GM23338 (cell line): ENCODE data around the gene LMF1. TPM values are rescaled to one million over a fixed set of nuclear protein-coding genes. Genes with fewer than 3 reads are reported as not detected.
A peak's percentile ranks its signal among the peaks of the same experiment; 100 is the strongest.

Source experiments
- ATAC-seq: fragments of 200-7000 bp; cut with Tn5 transposase; 3 replicates; pipeline ENCODE4 v1.9.1; 2020
- DNase-seq: peaks from one replicate; pipeline ENCODE4 v3.0.0-alpha.2; 2015; ENCODE audit warnings: low spot score
- H2AFZ ChIP-seq: fragments of 200-600 bp; sonication (generic); 2 replicates; pipeline ENCODE4 v1.8.0; 2016; ENCODE audit warnings: antibody characterized with exemption, mild to moderate bottlenecking, moderate library complexity
- H3F3A ChIP-seq: fragments of 200-600 bp; sonication (generic); replicated peaks from 2 replicates; pipeline ENCODE4 v1.8.0; 2017; ENCODE audit warnings: antibody characterized with exemption, mixed run types, low read depth
- H3K27ac ChIP-seq: fragments of 200-600 bp; sonication (generic); 2 replicates; pipeline ENCODE4 v1.6.1; 2016; ENCODE audit warnings: low read depth
- H3K27me3 ChIP-seq: fragments of 200-600 bp; sonication (generic); 2 replicates; pipeline ENCODE4 v1.8.0; 2016; ENCODE audit warnings: mild to moderate bottlenecking, mixed run types, moderate library complexity; ENCODE audit not compliant: insufficient read depth
- H3K36me3 ChIP-seq: fragments of 200-600 bp; sonication (generic); 2 replicates; pipeline ENCODE4 v1.8.0; 2016; ENCODE audit warnings: mild to moderate bottlenecking; ENCODE audit not compliant: insufficient read depth
- H3K4me1 ChIP-seq: fragments of 200-600 bp; sonication (generic); 2 replicates; pipeline ENCODE4 v1.8.0; 2016; ENCODE audit warnings: mild to moderate bottlenecking, moderate library complexity; ENCODE audit not compliant: insufficient read depth
- H3K4me2 ChIP-seq: fragments of 200-600 bp; sonication (generic); 2 replicates; pipeline ENCODE4 v1.7.1; 2017; ENCODE audit warnings: mixed run types
- H3K4me3 ChIP-seq: fragments of 200-600 bp; sonication (generic); 2 replicates; pipeline ENCODE4 v1.6.1; 2016; ENCODE audit warnings: mixed run types
- H3K79me2 ChIP-seq: fragments of 200-600 bp; sonication (generic); replicated peaks from 2 replicates; pipeline ENCODE4 v1.8.0; 2017; ENCODE audit warnings: mild to moderate bottlenecking; ENCODE audit not compliant: insufficient read depth
- H3K9me2 ChIP-seq: fragments of 200-600 bp; sonication (generic); 2 replicates; pipeline ENCODE4 v1.8.0; 2017; ENCODE audit not compliant: insufficient read depth
- H4K20me1 ChIP-seq: fragments of 200-600 bp; sonication (generic); replicated peaks from 2 replicates; pipeline ENCODE4 v1.8.0; 2017; ENCODE audit warnings: mild to moderate bottlenecking; ENCODE audit not compliant: insufficient read depth
- H3K27ac Mint-ChIP-seq: 2 replicates; pipeline ENCODE4 v1.8.0; 2020; ENCODE audit warnings: inconsistent platforms, mild to moderate bottlenecking, moderate library complexity, mixed read lengths
- H3K27me3 Mint-ChIP-seq: 3 replicates; pipeline ENCODE4 v1.8.0; 2022; ENCODE audit warnings: low read depth, mild to moderate bottlenecking, moderate library complexity, mixed read lengths, inconsistent platforms; ENCODE audit not compliant: insufficient read depth, poor library complexity
- H3K36me3 Mint-ChIP-seq: 3 replicates; pipeline ENCODE4 v1.8.0; 2021; ENCODE audit warnings: low read depth, mild to moderate bottlenecking, inconsistent platforms, moderate library complexity, mixed read lengths
- H3K4me1 Mint-ChIP-seq: 3 replicates; pipeline ENCODE4 v1.8.0; 2020; ENCODE audit warnings: mild to moderate bottlenecking, inconsistent platforms, mixed read lengths
- H3K4me3 Mint-ChIP-seq: 3 replicates; pipeline ENCODE4 v1.8.0; 2021; ENCODE audit warnings: moderate library complexity, mild to moderate bottlenecking, inconsistent platforms, mixed read lengths
- H3K9me3 Mint-ChIP-seq: 3 replicates; pipeline ENCODE4 v1.8.0; 2020; ENCODE audit warnings: moderate library complexity, mild to moderate bottlenecking, inconsistent platforms, mixed read lengths
- CREB1 ChIP-seq: fragments of 250-450 bp; sonication (Bioruptor Pico); IDR thresholded peaks from 2 replicates; pipeline ENCODE4 v1.5.0; 2020; ENCODE audit warnings: low read depth, mild to moderate bottlenecking, moderate library complexity
- EZH2 ChIP-seq: fragments of 200-600 bp; sonication (generic); IDR thresholded peaks from one replicate; pipeline ENCODE4 v1.8.0; 2017; ENCODE audit warnings: antibody characterized with exemption, mild to moderate bottlenecking, low read depth; ENCODE audit not compliant: unreplicated experiment
- EZH2phosphoT487 ChIP-seq: fragments of 200-600 bp; sonication (generic); IDR thresholded peaks from one replicate; pipeline ENCODE4 v1.8.1; 2018; ENCODE audit warnings: antibody characterized with exemption; ENCODE audit not compliant: unreplicated experiment
- STAT1 ChIP-seq: IDR thresholded peaks from one replicate; pipeline ENCODE4 v1.6.1; 2016; ENCODE audit warnings: antibody characterized with exemption; ENCODE audit not compliant: unreplicated experiment
- ZNF114 ChIP-seq: fragments of 250-450 bp; sonication (Bioruptor Pico); IDR thresholded peaks from 2 replicates; pipeline ENCODE4 v1.5.0; 2020; ENCODE audit warnings: mild to moderate bottlenecking, moderate library complexity
- ZNF331 ChIP-seq: fragments of 250-450 bp; sonication (Bioruptor Pico); IDR thresholded peaks from 2 replicates; pipeline ENCODE4 v1.5.0; 2020; ENCODE audit warnings: low read depth, mild to moderate bottlenecking, moderate library complexity
- polyA plus RNA-seq: library from polyadenylated mRNA; unstranded; fragments of >200 nt; fragmentation: Nextera tagmentation; extraction: Ambion mirVana; gene quantifications from 2 replicates; pipeline ENCODE4 v1.2.1, GENCODE V29; 2016
- total RNA-seq: library from RNA; depleted of rRNA; stranded (reverse); fragments of >200 nt; shearing (Covaris generic); gene quantifications from 2 replicates; pipeline ENCODE4 v1.2.3, GENCODE V29; 2014
- TF ChIP-seq, protein P1 (sequence below): IDR thresholded peaks from one replicate; pipeline ENCODE4 v1.6.1; 2018; ENCODE audit warnings: antibody characterized with exemption; ENCODE audit not compliant: unreplicated experiment
- TF ChIP-seq, protein P2 (sequence below): IDR thresholded peaks from 2 replicates; pipeline ENCODE4 v1.6.1; 2016; ENCODE audit warnings: antibody characterized with exemption
- TF ChIP-seq, protein P3 (sequence below), 2 experiments: fragments of 200-600 bp in 1 of 2; sonication (generic) in 1 of 2; conservative IDR thresholded peaks; 2 replicates each; pipeline versions ENCODE4 v1.5.1 to v1.6.1; 2016 to 2017; ENCODE audit warnings: antibody characterized with exemption in 2 of 2, low read depth in 2 of 2, mild to moderate bottlenecking in 2 of 2, moderate library complexity in 1 of 2

The LMF1 gene
- total and polyA plus RNA-seq, 2 experiments from 2014 or later = 4.2 to 10.1 TPM

DNA sequence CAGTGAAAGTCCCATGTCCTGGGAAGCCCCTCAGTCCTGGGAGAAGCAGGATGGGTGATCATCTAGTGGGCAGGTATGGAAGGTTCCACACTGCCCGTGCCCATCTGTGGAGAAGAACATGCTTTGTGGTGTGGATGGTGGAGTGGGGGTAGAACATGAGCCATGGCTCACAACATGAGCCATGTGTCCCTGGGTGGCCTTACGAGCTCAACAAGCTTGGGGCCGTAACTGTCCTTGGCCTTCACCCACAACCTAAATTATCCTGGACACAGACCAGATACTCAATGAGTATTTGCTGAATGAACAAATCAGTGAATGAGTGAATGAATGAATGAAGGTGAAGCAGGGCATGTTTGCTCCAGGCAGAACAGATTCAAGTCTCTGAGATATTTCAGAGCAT is 24.3 kb upstream of the LMF1 start:
- H3K4me1 Mint-ChIP-seq = peaks cover 12% of the 10 kb centered on the region
- DNase-seq = peak; percentile 53
- Histone ChIP-seq H3K36me3 (no peaks in the 10 kb centered on the region), H3K79me2 (no peaks in the 10 kb centered on the region), H4K20me1 (no peaks in the 10 kb centered on the region), H3F3A (no peaks in the 10 kb centered on the region), H3K27ac (no peak overlapping the region), H3K27me3 (no peaks in the 10 kb centered on the region), H3K4me3 (no peak overlapping the region), H3K4me1 (no peaks in the 10 kb centered on the region), H2AFZ (no peak overlapping the region), H3K9me2 (no peaks in the 10 kb centered on the region), H3K4me2 (no peak overlapping the region)
- H3K9me3 Mint-ChIP-seq = peaks cover 23% of the 10 kb centered on the region; the same call in 2 of the 3 replicates
- ATAC-seq = no peak
- peaks cover 8% of the 10 kb centered on the region; the same call in 1 of the 3 replicates for H3K36me3 Mint-ChIP-seq
- peaks cover 10% of the 10 kb centered on the region for H3K27me3 Mint-ChIP-seq
- no peak overlapping the region for H3K27ac Mint-ChIP-seq
- H3K4me3 Mint-ChIP-seq = no peak overlapping the region; the same call in 2 of the 3 replicates
- TF ChIP-seq, protein P1, sequence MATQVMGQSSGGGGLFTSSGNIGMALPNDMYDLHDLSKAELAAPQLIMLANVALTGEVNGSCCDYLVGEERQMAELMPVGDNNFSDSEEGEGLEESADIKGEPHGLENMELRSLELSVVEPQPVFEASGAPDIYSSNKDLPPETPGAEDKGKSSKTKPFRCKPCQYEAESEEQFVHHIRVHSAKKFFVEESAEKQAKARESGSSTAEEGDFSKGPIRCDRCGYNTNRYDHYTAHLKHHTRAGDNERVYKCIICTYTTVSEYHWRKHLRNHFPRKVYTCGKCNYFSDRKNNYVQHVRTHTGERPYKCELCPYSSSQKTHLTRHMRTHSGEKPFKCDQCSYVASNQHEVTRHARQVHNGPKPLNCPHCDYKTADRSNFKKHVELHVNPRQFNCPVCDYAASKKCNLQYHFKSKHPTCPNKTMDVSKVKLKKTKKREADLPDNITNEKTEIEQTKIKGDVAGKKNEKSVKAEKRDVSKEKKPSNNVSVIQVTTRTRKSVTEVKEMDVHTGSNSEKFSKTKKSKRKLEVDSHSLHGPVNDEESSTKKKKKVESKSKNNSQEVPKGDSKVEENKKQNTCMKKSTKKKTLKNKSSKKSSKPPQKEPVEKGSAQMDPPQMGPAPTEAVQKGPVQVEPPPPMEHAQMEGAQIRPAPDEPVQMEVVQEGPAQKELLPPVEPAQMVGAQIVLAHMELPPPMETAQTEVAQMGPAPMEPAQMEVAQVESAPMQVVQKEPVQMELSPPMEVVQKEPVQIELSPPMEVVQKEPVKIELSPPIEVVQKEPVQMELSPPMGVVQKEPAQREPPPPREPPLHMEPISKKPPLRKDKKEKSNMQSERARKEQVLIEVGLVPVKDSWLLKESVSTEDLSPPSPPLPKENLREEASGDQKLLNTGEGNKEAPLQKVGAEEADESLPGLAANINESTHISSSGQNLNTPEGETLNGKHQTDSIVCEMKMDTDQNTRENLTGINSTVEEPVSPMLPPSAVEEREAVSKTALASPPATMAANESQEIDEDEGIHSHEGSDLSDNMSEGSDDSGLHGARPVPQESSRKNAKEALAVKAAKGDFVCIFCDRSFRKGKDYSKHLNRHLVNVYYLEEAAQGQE = no peak
- TF ChIP-seq EZH2 = no peak
- TF ChIP-seq ZNF114 (CRISPR knock-in tag) = no peak
- TF ChIP-seq STAT1 = no peak
- no peak for TF ChIP-seq CREB1
- TF ChIP-seq, protein P2, sequence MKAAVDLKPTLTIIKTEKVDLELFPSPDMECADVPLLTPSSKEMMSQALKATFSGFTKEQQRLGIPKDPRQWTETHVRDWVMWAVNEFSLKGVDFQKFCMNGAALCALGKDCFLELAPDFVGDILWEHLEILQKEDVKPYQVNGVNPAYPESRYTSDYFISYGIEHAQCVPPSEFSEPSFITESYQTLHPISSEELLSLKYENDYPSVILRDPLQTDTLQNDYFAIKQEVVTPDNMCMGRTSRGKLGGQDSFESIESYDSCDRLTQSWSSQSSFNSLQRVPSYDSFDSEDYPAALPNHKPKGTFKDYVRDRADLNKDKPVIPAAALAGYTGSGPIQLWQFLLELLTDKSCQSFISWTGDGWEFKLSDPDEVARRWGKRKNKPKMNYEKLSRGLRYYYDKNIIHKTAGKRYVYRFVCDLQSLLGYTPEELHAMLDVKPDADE = no peak

DNA sequence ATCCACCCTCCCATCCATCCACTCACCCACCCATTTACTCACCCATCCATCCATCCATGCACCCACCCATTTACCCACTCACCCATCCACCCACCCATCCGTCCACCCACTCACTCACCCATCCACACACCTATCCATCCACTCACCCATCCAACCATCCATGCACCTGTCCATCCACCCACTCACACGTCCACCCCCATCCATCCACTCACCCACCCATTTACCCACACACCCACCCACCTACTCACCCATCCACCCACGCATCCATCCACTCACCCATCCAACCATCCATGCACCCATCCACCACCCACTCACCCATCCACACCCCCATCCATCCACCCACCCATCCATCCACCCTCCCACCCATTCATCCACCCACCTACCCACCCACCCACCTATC is 22.9 kb upstream of the LMF1 start:
- no peak overlapping the region for H3K4me2 ChIP-seq
- peaks cover 9% of the 10 kb centered on the region for H3K27me3 Mint-ChIP-seq
- peaks cover 12% of the 10 kb centered on the region for H3K4me1 Mint-ChIP-seq
- no peak overlapping the region for H3K4me3 Mint-ChIP-seq
- H3K36me3 Mint-ChIP-seq = peaks cover 8% of the 10 kb centered on the region; the same call in 1 of the 3 replicates
- no peak overlapping the region for H3K27ac Mint-ChIP-seq
- no peaks in the 10 kb centered on the region for H4K20me1 ChIP-seq
- H3K27me3 ChIP-seq = no peaks in the 10 kb centered on the region
- TF ChIP-seq, protein P1 = no peak
- TF ChIP-seq EZH2phosphoT487 (no peak), EZH2 (no peak), ZNF114 (CRISPR knock-in tag) (no peak), STAT1 (no peak), CREB1 (no peak), ZNF331 (CRISPR knock-in tag) (no peak)
- TF ChIP-seq, protein P3, sequence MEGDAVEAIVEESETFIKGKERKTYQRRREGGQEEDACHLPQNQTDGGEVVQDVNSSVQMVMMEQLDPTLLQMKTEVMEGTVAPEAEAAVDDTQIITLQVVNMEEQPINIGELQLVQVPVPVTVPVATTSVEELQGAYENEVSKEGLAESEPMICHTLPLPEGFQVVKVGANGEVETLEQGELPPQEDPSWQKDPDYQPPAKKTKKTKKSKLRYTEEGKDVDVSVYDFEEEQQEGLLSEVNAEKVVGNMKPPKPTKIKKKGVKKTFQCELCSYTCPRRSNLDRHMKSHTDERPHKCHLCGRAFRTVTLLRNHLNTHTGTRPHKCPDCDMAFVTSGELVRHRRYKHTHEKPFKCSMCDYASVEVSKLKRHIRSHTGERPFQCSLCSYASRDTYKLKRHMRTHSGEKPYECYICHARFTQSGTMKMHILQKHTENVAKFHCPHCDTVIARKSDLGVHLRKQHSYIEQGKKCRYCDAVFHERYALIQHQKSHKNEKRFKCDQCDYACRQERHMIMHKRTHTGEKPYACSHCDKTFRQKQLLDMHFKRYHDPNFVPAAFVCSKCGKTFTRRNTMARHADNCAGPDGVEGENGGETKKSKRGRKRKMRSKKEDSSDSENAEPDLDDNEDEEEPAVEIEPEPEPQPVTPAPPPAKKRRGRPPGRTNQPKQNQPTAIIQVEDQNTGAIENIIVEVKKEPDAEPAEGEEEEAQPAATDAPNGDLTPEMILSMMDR (conservative IDR thresholded peaks at IDR 0.05; ENCODE audit: low read depth in 2 of 2) = no peak
- TF ChIP-seq, protein P2 = no peak
- no peak for ATAC-seq
- no peaks in the 10 kb centered on the region for H3K36me3 ChIP-seq
- no peak overlapping the region for H2AFZ ChIP-seq
- H3K4me3 ChIP-seq = no peak overlapping the region
- no peaks in the 10 kb centered on the region for H3K4me1 ChIP-seq
- no peaks in the 10 kb centered on the region for H3K9me2 ChIP-seq
- DNase-seq = no peak
- H3F3A ChIP-seq = no peaks in the 10 kb centered on the region
- H3K9me3 Mint-ChIP-seq = peaks cover 23% of the 10 kb centered on the region; the same call in 2 of the 3 replicates
- no peak overlapping the region for H3K27ac ChIP-seq
- no peaks in the 10 kb centered on the region for H3K79me2 ChIP-seq
